ENCODE measurements around the gene PPP2R2B. TPM values are rescaled to one million over a fixed set of nuclear protein-coding genes. Genes with fewer than 3 reads are reported as not detected.

The PPP2R2B gene
- total RNA-seq, 1 experiment from 2014 or later, result not detected

GRCh38 chr5:146744068-146744745, 134.3 kb downstream of the PPP2R2B start:
- BruUV-seq (replicated peaks), result no TSS peak
- no peaks in the 10 kb centered on the region for H3K9me2 ChIP-seq (ENCODE audit: insufficient read depth)
- H3K27me3 ChIP-seq (ENCODE audit: insufficient read depth, low read length), result no peaks in the 10 kb centered on the region
- H3K4me1 ChIP-seq (ENCODE audit: control insufficient read depth in 1 of 2, insufficient read depth in 2 of 2, low read length in 2 of 2), result peaks cover 0 to 3% of the 10 kb centered on the region in 2 experiments; a peak in 1 of 4 replicates
- H3K27ac ChIP-seq (ENCODE audit: low read depth, low read length), result no peak overlapping the region
- no peak overlapping the region for H3K9ac ChIP-seq (ENCODE audit: low read length)
- no peak overlapping the region for H3K4me2 ChIP-seq (ENCODE audit: low read length)
- no peaks in the 10 kb centered on the region for H3K36me3 ChIP-seq (ENCODE audit: control insufficient read depth in 1 of 2, insufficient read depth in 2 of 2, low read length in 2 of 2)
- H3K79me2 ChIP-seq (ENCODE audit: insufficient read depth, low read length), result no peaks in the 10 kb centered on the region
- no peaks in the 10 kb centered on the region for H3K9me3 ChIP-seq (ENCODE audit: control insufficient read depth in 1 of 2, insufficient read depth in 1 of 2, low read depth in 1 of 2, low read length in 2 of 2)
- no peak overlapping the region for H2AFZ ChIP-seq (ENCODE audit: low read depth, low read length, poor library complexity, severe bottlenecking)
- intact Hi-C loops (cut with micrococcal nuclease), result no loop called here
- RAD21 ChIA-PET (ENCODE audit: low non-redundant PET in 1 of 2, low total read pairs in 2 of 2, uncharacterized antibody in 2 of 2, unreplicated experiment in 2 of 2), result no interaction called here
- TF ChIP-seq SP1 (IDR thresholded peaks at IDR 0.05; ENCODE audit: low read depth), result no peak
- POLR2A ChIA-PET, result no interaction called here
- DNase-seq (ENCODE audit: low read depth, low spot score), result no peak
- CTCF ChIA-PET, result no interaction called here
- no peaks in the 10 kb centered on the region for H4K20me1 ChIP-seq (ENCODE audit: insufficient read depth)
- ATAC-seq, result no peak
- no peak overlapping the region for H3K4me3 ChIP-seq (replicated peaks in 1 of 2; ENCODE audit: low read depth in 1 of 2, low read length in 2 of 2)

- DNase-seq (ENCODE audit: low read depth, low spot score) (no peak), ATAC-seq (no peak)
- Histone ChIP-seq H3K4me1 (ENCODE audit: control insufficient read depth in 1 of 2, insufficient read depth in 2 of 2, low read length in 2 of 2) (peaks cover 21 to 25% of the 10 kb centered on the region in 2 experiments), H3K27me3 (ENCODE audit: insufficient read depth, low read length) (no peaks in the 10 kb centered on the region), H3K4me3 (replicated peaks in 1 of 2; ENCODE audit: low read depth in 1 of 2, low read length in 2 of 2) (no peak overlapping the region), H2AFZ (ENCODE audit: low read depth, low read length, poor library complexity, severe bottlenecking) (no peak overlapping the region), H3K79me2 (ENCODE audit: insufficient read depth, low read length) (no peaks in the 10 kb centered on the region), H3K4me2 (ENCODE audit: low read length) (no peak overlapping the region), H3K36me3 (ENCODE audit: control insufficient read depth in 1 of 2, insufficient read depth in 2 of 2, low read length in 2 of 2) (no peaks in the 10 kb centered on the region), H3K9ac (ENCODE audit: low read length) (no peak overlapping the region), H3K9me2 (ENCODE audit: insufficient read depth) (no peaks in the 10 kb centered on the region), H4K20me1 (ENCODE audit: insufficient read depth) (no peaks in the 10 kb centered on the region), H3K27ac (ENCODE audit: low read depth, low read length) (no peak overlapping the region), H3K9me3 (ENCODE audit: control insufficient read depth in 1 of 2, insufficient read depth in 1 of 2, low read depth in 1 of 2, low read length in 2 of 2) (no peaks in the 10 kb centered on the region)
- intact Hi-C loops (cut with micrococcal nuclease), result no loop called here
- ChIA-PET CTCF (no interaction called here), POLR2A (no interaction called here), RAD21 (ENCODE audit: low non-redundant PET in 1 of 2, low total read pairs in 2 of 2, uncharacterized antibody in 2 of 2, unreplicated experiment in 2 of 2) (no interaction called here)
- TF ChIP-seq ZFX (IDR thresholded peaks at IDR 0.05) (no peak), ATF3 (IDR thresholded peaks at IDR 0.05) (no peak), ELF1 (IDR thresholded peaks at IDR 0.05; ENCODE audit: borderline replicate concordance, low read depth) (no peak), MAX (IDR thresholded peaks at IDR 0.05) (no peak), EGR1 (IDR thresholded peaks at IDR 0.05; ENCODE audit: low read depth) (no peak), SIN3A (IDR thresholded peaks at IDR 0.05; ENCODE audit: low read depth) (no peak), POLR2AphosphoS5 (IDR thresholded peaks at IDR 0.05; ENCODE audit: low read depth, low read length) (no peak), EZH2phosphoT487 (IDR thresholded peaks at IDR 0.05; ENCODE audit: borderline replicate concordance) (no peak), ZNF274 (IDR thresholded peaks at IDR 0.05; ENCODE audit: low read depth, low read length) (no peak), REST (IDR thresholded peaks at IDR 0.05; ENCODE audit: low read depth) (no peak)
- no TSS peak for BruUV-seq (replicated peaks)
These were observed 143.5 kb downstream of the PPP2R2B start for GRCh38 chr5:146734936-146735577.
